Neuronal stem cell (in vitro differentiated cells): ENCODE data around the gene TUBG2.
A peak's percentile ranks its signal among the peaks of the same experiment; 100 is the strongest.

Source experiments
- DNase-seq: peaks from one replicate; pipeline ENCODE4 v3.0.0-alpha.2; 2013; ENCODE audit warnings: low spot score
- H2AFZ ChIP-seq: one replicate; pipeline ENCODE4 v1.6.1; 2013; ENCODE audit warnings: mild to moderate bottlenecking, low read length, inconsistent platforms
- H2AK5ac ChIP-seq: 2 replicates; pipeline ENCODE4 v1.6.1; 2013; ENCODE audit warnings: low read depth, mild to moderate bottlenecking, inconsistent platforms, low read length, moderate library complexity, mixed read lengths
- H2BK120ac ChIP-seq: 2 replicates; pipeline ENCODE4 v1.6.1; 2013; ENCODE audit warnings: low read depth, mild to moderate bottlenecking, inconsistent platforms, low read length, moderate library complexity, mixed read lengths
- H2BK12ac ChIP-seq: one replicate; pipeline ENCODE4 v1.6.1; 2013; ENCODE audit warnings: low read length, inconsistent platforms
- H2BK15ac ChIP-seq: 2 replicates; pipeline ENCODE4 v1.6.1; 2013; ENCODE audit warnings: mild to moderate bottlenecking, low read length, inconsistent platforms, mixed read lengths
- H2BK5ac ChIP-seq: one replicate; pipeline ENCODE4 v1.6.1; 2013; ENCODE audit warnings: inconsistent platforms, mild to moderate bottlenecking, low read length, moderate library complexity
- H3K14ac ChIP-seq: one replicate; pipeline ENCODE4 v1.6.1; 2013; ENCODE audit warnings: low read length, inconsistent platforms
- H3K18ac ChIP-seq: 2 replicates; pipeline ENCODE4 v1.6.1; 2013; ENCODE audit warnings: low read length, inconsistent platforms
- H3K23ac ChIP-seq: 2 replicates; pipeline ENCODE4 v1.6.1; 2013; ENCODE audit warnings: low read depth, mild to moderate bottlenecking, mixed read lengths, low read length, inconsistent platforms; ENCODE audit not compliant: poor library complexity
- H3K27ac ChIP-seq: replicated peaks from 3 replicates; pipeline ENCODE4 v1.5.1; 2013; ENCODE audit warnings: low read length, inconsistent platforms
- H3K27me3 ChIP-seq, 3 experiments: 2 replicates each; pipeline ENCODE4 v1.6.1; 2013; ENCODE audit warnings: low read length in 3 of 3, mild to moderate bottlenecking in 2 of 3, inconsistent platforms in 1 of 3, low read depth in 1 of 3, mixed read lengths in 1 of 3, moderate library complexity in 1 of 3; ENCODE audit not compliant: control insufficient read depth in 3 of 3, insufficient read depth in 3 of 3
- H3K36me3 ChIP-seq, 2 donors: replicated peaks in 1 of 2; 2 replicates each; pipeline ENCODE4 v1.6.1; 2013; ENCODE audit warnings: low read length in 2 of 2; ENCODE audit not compliant: control insufficient read depth in 2 of 2, insufficient read depth in 2 of 2
- H3K4ac ChIP-seq: 2 replicates; pipeline ENCODE4 v1.6.1; 2013; ENCODE audit warnings: inconsistent platforms, mild to moderate bottlenecking, low read length, moderate library complexity
- H3K4me1 ChIP-seq, 2 donors: 1 replicate in 1 of 2; 2 replicates in 1 of 2; pipeline ENCODE4 v1.6.1; 2013; ENCODE audit warnings: low read length in 2 of 2, low read depth in 1 of 2; ENCODE audit not compliant: control insufficient read depth in 2 of 2, insufficient read depth in 1 of 2
- H3K4me2 ChIP-seq: one replicate; pipeline ENCODE4 v1.6.1; 2013; ENCODE audit warnings: mild to moderate bottlenecking, low read length, inconsistent platforms; ENCODE audit not compliant: insufficient read depth, poor library complexity, severe bottlenecking
- H3K4me3 ChIP-seq, 2 donors: 2 replicates each; pipeline ENCODE4 v1.5.1; 2013; ENCODE audit warnings: low read length in 2 of 2, mild to moderate bottlenecking in 2 of 2, inconsistent platforms in 1 of 2, moderate library complexity in 1 of 2
- H3K79me1 ChIP-seq: one replicate; pipeline ENCODE4 v1.6.1; 2013; ENCODE audit warnings: low read depth, mild to moderate bottlenecking, inconsistent platforms, low read length, moderate library complexity
- H3K9ac ChIP-seq: one replicate; pipeline ENCODE4 v1.6.1; 2013; ENCODE audit warnings: mild to moderate bottlenecking, low read depth, low read length, inconsistent platforms; ENCODE audit not compliant: poor library complexity
- H3K9me3 ChIP-seq, 2 donors: replicated peaks in 1 of 2; 2 replicates each; pipeline versions ENCODE3 to v1.6.1; 2013; ENCODE audit warnings: low read length in 2 of 2, mild to moderate bottlenecking in 2 of 2, inconsistent platforms in 1 of 2, low read depth in 1 of 2, mixed read lengths in 1 of 2, moderate library complexity in 1 of 2; ENCODE audit not compliant: control insufficient read depth in 2 of 2, insufficient read depth in 1 of 2
- H4K8ac ChIP-seq: one replicate; pipeline ENCODE4 v1.6.1; 2013; ENCODE audit warnings: low read depth, mild to moderate bottlenecking, inconsistent platforms, low read length, moderate library complexity
- H4K91ac ChIP-seq: one replicate; pipeline ENCODE4 v1.6.1; 2013; ENCODE audit warnings: low read length, low read depth, mild to moderate bottlenecking, inconsistent platforms; ENCODE audit not compliant: poor library complexity
- WGBS, 2 donors: extraction: QIAGEN DNeasy Blood & Tissue Kit; methylation state at CpG; one replicate each; pipeline ENCODE4 v1.1.7; 2013; ENCODE audit warnings: missing lambda C conversion rate in 2 of 2, mixed read lengths in 1 of 2; ENCODE audit not compliant: insufficient read length in 2 of 2, insufficient replicate concordance in 1 of 2; ENCODE audit errors: extremely low coverage in 2 of 2; 5-methylcytosine and 5-hydroxymethylcytosine counted together

Gene TUBG2

DNA sequence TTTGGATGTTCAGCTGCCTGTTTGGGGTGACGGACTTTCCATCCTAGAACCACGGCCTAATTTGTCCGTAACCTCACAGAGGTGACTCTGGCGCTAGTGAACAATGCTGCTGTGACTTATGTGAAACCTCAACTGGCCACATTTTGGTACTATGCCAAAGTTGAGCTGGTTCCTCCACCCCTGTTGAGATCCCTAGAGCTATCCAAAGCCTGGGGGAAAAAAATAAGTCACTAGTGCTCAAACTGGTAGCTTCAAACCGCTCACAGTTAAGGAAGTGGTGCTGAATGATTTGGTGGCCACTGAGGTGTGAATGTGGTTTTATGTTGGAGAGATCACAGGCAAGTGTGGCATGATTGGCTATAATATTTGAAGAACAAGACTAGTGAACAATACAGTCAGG, 11.3 kb upstream of the TUBG2 start:
- Histone ChIP-seq H3K79me1 (no peaks in the 10 kb centered on the region), H3K23ac (no peak overlapping the region), H3K27me3 (peaks cover 0 to 6% (median 0%) of the 10 kb centered on the region in 3 experiments), H3K4me1 (no peaks in the 10 kb centered on the region), H2AFZ (peak overlapping the region; percentile 30), H2BK120ac (no peak overlapping the region), H2AK5ac (no peak overlapping the region), H4K91ac (no peak overlapping the region), H3K4ac (no peak overlapping the region), H3K4me2 (no peak overlapping the region), H3K4me3 (no peak overlapping the region), H3K36me3 (no peaks in the 10 kb centered on the region), H2BK15ac (no peak overlapping the region), H3K9me3 (no peaks in the 10 kb centered on the region), H4K8ac (no peak overlapping the region), H3K14ac (no peak overlapping the region), H3K9ac (no peak overlapping the region), H2BK5ac (no peak overlapping the region), H3K27ac (no peak overlapping the region), H2BK12ac (no peak overlapping the region), H3K18ac (no peak overlapping the region)
- DNase-seq, result no peak
- no CpG with 5 or more reads among the region's 5 CpGs for WGBS, 2 donors

DNA sequence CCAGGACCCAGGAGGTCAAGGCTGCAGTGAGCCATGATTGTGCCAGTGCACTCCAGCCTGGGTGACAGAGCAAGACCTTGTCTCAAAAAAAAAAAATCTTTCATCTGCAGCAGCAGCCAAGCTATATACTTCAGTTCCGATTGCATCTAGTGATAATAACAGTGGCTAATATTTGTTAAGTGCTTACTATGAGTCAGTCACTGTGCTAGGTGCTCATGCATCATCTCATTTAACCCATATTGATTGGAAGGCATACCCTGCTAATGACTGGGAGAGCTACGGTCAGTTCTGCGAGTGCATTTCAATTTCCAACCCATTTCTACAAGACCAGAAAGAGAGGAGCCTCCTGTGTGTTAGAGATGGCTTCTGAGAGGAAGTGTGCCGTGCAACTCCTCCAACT, 7.7 kb upstream of the TUBG2 start:
- Histone ChIP-seq H3K4me1 (peaks cover 0 to 5% of the 10 kb centered on the region in 2 donors), H3K14ac (no peak overlapping the region), H2BK5ac (no peak overlapping the region), H3K9me3 (no peaks in the 10 kb centered on the region), H4K8ac (no peak overlapping the region), H3K27ac (no peak overlapping the region), H2AK5ac (no peak overlapping the region), H2BK120ac (no peak overlapping the region), H4K91ac (no peak overlapping the region), H3K4me2 (no peak overlapping the region), H2BK12ac (no peak overlapping the region), H3K36me3 (no peaks in the 10 kb centered on the region), H3K9ac (no peak overlapping the region), H3K4ac (no peak overlapping the region), H3K18ac (no peak overlapping the region), H3K79me1 (no peaks in the 10 kb centered on the region), H2AFZ (no peak overlapping the region), H3K4me3 (no peak overlapping the region), H3K23ac (no peak overlapping the region), H2BK15ac (no peak overlapping the region), H3K27me3 (no peaks in the 10 kb centered on the region)
- WGBS, 2 donors, result no CpG with 5 or more reads among the region's 4 CpGs
- DNase-seq, result no peak

DNA sequence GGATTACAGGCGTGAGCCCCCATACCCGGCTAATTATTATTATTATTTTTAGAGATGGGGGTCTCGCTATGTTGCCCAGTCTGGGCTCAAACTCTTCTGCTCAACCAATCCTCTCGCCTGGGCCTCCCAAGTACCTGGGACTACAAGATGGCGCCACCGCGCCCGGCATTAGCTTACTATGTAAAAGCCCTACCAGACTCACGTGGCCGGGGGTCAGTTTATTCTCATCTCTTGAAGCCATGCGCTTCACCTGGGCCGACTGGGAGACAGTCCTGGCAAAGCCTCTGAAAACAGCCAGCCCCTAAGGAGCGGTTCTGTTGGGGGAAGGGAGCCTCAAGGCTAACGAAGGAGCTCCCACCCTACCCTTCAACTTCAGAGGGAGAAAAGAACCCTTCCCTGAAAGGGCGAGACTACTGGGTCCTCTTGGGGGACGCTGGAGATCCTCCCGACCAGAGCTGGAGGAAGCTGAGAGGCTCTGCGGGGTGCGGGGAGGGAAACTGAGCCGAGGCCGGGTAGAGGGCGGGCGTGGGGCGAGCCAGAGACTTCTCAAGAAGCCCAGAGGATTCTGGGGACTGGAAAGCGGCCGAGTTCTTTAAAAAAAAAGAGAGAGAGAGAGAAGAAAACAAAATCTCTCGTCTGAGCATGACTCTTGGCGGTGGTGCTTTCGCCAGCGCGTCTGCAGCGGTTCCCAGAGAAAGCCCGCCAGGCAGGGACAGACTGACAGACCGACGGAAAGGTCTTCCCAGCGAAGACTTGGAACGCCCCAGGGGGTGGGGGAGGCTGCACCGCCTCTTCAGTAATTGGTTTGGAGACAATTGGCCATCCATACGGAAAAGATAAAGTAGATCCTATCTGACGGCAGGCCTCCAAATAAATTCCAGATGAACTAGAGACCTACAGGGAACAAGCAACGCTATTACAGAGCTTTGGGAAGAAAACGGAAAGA, 5.6 kb upstream of the TUBG2 start:
- no CpG with 5 or more reads among the region's 42 CpGs for WGBS, 2 donors
- Histone ChIP-seq H3K18ac (peak overlapping the region; percentile 94), H3K23ac (peak overlapping the region; percentile 55), H3K9ac (no peak overlapping the region), H4K91ac (no peak overlapping the region), H3K27me3 (no peaks in the 10 kb centered on the region), H2BK12ac (no peak overlapping the region), H4K8ac (peak overlapping the region; percentile 100), H3K4ac (no peak overlapping the region), H2BK120ac (no peak overlapping the region), H3K9me3 (peaks cover 0 to 4% of the 10 kb centered on the region in 2 donors), H3K4me2 (peak overlapping the region; percentile 65), H2AK5ac (no peak overlapping the region), H2BK5ac (peak overlapping the region; percentile 78), H3K79me1 (no peaks in the 10 kb centered on the region), H3K27ac (peak overlapping the region; percentile 54), H3K4me1 (peaks cover 0 to 5% of the 10 kb centered on the region in 2 donors), H2BK15ac (peak overlapping the region; percentile 85), H3K4me3 (no peak overlapping the region), H2AFZ (peak overlapping the region; percentile 90), H3K36me3 (no peaks in the 10 kb centered on the region), H3K14ac (peak overlapping the region; percentile 8)
- no peak for DNase-seq

DNA sequence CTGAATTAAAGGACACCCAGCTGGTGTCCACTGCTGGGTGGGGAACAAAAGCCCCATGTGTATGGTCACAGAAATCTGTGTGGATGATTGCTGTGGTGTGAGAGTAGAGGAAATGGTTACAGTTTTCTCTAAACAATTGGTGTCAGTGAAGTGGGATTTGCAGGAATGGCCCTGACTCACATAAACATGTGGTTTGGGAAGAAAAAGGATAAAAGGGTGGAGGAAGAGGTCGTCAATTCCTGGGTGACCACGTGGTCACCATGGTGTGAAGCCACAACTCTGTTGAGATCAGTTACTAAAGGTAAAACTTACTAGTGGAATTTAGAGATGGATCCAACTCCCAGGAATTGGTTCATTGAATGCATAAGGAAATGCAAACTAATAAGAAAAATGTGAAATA, 3.6 kb upstream of the TUBG2 start:
- peaks cover 0 to 4% of the 10 kb centered on the region in 2 donors for H3K9me3 ChIP-seq
- peak overlapping the region; percentile 77 for H4K8ac ChIP-seq
- no peak overlapping the region for H2BK120ac ChIP-seq
- WGBS, 2 donors, result no CpG with 5 or more reads among the region's 2 CpGs
- no peak overlapping the region for H2AFZ ChIP-seq
- no peak overlapping the region for H3K18ac ChIP-seq
- peaks cover 3 to 7% of the 10 kb centered on the region in 2 donors for H3K4me1 ChIP-seq
- DNase-seq, result no peak
- H2BK12ac ChIP-seq, result no peak overlapping the region
- no peaks in the 10 kb centered on the region for H3K27me3 ChIP-seq
- H2AK5ac ChIP-seq, result no peak overlapping the region
- no peak overlapping the region for H3K4me3 ChIP-seq
- no peak overlapping the region for H3K9ac ChIP-seq
- H3K23ac ChIP-seq, result no peak overlapping the region
- no peak overlapping the region for H3K27ac ChIP-seq
- H3K14ac ChIP-seq, result no peak overlapping the region
- no peak overlapping the region for H3K4ac ChIP-seq
- H3K4me2 ChIP-seq, result no peak overlapping the region
- no peaks in the 10 kb centered on the region for H3K79me1 ChIP-seq
- no peaks in the 10 kb centered on the region for H3K36me3 ChIP-seq
- H4K91ac ChIP-seq, result no peak overlapping the region
- H2BK5ac ChIP-seq, result no peak overlapping the region
- no peak overlapping the region for H2BK15ac ChIP-seq
